ENCODE measurements around the gene PREB. TPM values are rescaled to one million over a fixed set of nuclear protein-coding genes. Genes with fewer than 3 reads are reported as not detected.

PREB gene
- total RNA-seq, 1 experiment from 2014 or later = 79.3 TPM

- DNase-seq (ENCODE audit: low read depth) = peak; percentile 58
Measured at GRCh38 chr2:27095745-27096651, 38.4 kb downstream of the PREB start.

GRCh38 chr2:27095427-27095744, 39.0 kb downstream of the PREB start:
- DNase-seq (ENCODE audit: low read depth) = no peak

- DNase-seq (ENCODE audit: low read depth) = no peak
Measured at GRCh38 chr2:27094353-27094984, 40.0 kb downstream of the PREB start.

GRCh38 chr2:27093430-27094352, 40.7 kb downstream of the PREB start:
- DNase-seq (ENCODE audit: low read depth) = no peak

- no peak for DNase-seq (ENCODE audit: low read depth)
Measured at GRCh38 chr2:27092696-27093429, 41.6 kb downstream of the PREB start.

DNA sequence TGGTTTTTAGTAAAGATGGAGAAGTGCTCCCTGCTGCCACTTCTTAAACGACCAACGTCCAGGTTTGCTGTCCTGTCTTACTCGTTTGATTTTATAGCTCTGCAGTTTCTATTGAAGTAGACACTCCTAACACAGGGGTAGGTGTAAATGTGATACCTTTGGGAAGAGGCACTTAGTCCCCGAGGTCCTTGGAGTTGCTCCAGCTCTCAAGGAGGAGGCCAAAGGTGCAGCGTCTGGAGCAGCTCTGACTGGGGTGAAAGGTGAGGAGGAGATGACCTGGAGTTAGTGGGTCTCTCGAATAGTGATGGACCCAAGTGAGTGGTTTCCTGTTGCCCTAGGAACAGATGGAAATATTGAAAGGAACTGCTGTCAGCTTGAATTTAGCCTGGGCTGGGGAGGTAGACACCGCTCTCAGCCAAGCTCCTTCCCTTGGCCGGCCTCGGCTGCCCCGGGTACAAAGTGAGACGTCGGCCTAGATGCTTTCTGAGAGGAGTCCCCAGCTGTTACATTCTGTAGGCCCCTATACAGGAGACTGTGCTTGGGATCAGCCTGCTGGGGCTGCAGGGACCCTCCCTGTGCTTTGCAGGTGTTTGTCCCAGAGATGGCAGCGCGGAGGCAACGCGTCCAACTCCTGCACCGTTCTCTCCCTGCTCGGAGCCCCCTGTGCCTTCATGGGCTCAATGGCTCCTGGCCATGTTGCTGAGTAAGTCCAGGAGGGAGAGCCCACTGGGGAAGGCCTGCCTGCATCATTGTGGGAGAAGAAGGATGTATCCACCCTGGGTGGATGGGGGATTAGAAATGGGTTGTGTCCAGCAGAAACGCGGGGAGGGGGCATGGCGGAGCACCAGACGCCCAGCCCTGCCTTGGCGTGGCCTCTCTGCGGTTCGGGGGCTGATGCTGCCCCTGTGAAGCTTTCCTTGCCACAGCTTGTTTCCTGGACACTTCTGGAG, 42.4 kb downstream of the PREB start:
- no peak for DNase-seq (ENCODE audit: low read depth)

- no peak for DNase-seq (ENCODE audit: low read depth)
Measured at GRCh38 chr2:27089111-27089954, 45.1 kb downstream of the PREB start.

GRCh38 chr2:27088634-27089033, 45.8 kb downstream of the PREB start:
- DNase-seq (ENCODE audit: low read depth) = no peak

GRCh38 chr2:27087823-27088410, 46.5 kb downstream of the PREB start:
- DNase-seq (ENCODE audit: low read depth) = no peak

- DNase-seq (ENCODE audit: low read depth) = no peak
Measured at GRCh38 chr2:27086724-27087593, 47.5 kb downstream of the PREB start, which contains the start of gene KHK. TSS of gene KHK (plus strand) at chr2:27086772. CDS start at chr2:27087260, 488 bp downstream.

GRCh38 chr2:27086090-27086723, 48.2 kb downstream of the PREB start:
- peak; percentile 98 for DNase-seq (ENCODE audit: low read depth)

DNA sequence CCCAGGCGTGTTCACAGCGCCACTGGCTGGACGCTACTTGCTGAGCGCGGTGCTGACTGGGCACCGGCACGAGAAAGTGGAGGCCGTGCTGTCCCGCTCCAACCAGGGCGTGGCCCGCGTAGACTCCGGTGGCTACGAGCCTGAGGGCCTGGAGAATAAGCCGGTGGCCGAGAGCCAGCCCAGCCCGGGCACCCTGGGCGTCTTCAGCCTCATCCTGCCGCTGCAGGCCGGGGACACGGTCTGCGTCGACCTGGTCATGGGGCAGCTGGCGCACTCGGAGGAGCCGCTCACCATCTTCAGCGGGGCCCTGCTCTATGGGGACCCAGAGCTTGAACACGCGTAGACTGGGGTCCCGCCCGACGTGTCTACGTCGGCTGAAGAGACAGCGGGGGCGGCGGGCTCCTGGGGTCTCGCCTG, 48.8 kb downstream of the PREB start:
- peak; percentile 80 for DNase-seq (ENCODE audit: low read depth)

GRCh38 chr2:27085062-27085672, 49.3 kb downstream of the PREB start:
- DNase-seq (ENCODE audit: low read depth) = no peak

DNA sequence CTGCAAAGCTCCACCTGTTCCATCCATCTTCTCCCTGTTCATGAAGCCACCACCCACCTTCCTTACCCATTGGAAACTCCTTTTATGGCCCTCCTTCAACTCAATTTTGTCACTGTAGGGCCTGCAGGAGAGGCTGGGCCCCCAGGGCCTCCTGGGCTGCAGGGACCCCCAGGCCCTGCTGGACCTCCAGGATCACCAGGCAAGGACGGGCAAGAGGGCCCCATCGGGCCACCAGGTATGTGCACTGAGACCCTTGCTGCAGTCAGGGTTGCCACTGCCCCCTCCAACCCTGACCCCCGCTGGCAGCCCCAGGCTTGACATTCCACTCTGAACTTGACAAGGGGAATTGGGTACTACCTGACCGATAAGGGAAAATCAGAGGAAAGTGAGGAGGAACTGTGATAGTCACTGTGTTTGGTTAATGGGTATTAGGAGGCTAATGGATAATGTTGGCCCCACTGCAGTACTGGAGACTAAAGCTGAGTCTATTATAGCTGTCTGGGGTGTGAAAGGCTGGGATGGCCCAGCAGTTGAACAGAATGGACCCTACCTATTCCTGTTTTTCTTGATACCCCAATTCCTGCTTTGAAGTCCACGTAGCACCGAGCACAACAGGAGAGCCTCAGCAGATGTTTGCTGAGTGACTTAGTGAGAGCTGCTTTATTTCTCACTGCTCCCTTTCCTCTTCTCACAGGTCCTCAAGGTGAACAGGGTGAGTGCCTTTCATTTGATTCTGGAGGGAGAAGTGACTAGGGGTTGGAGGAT, 50.0 kb downstream of the PREB start:
- DNase-seq (ENCODE audit: low read depth) = no peak

DNA sequence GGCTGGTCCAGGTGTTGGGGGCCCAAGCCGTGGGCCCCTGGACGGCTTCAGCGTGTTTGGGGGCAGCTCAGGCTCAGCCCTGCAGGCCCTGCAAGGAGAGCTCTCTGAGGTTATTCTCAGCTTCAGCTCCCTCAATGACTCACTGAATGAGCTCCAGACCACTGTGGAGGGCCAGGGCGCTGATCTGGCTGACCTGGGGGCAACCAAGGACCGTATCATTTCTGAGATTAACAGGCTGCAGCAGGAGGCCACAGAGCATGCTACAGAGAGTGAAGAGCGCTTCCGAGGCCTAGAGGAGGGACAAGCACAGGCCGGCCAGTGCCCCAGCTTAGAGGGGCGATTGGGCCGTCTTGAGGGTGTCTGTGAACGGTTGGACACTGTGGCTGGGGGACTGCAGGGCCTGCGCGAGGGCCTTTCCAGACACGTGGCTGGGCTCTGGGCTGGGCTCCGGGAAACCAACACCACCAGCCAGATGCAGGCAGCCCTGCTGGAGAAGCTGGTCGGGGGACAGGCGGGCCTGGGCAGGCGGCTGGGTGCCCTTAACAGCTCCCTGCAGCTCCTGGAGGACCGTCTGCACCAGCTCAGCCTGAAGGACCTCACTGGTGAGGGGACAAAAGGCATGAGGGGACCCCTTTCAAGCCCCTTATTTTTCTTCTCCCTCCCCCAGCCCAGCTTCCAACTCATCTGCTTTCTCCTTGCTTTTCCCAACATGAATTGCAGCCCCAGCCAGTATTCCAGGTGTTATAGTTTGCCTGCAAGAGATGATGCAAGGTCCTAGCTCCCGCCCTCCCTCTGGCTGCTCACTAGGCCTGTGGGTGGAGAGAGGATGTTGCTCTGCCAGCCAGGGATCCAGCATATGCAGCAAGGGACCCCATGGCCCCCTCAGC, 50.8 kb downstream of the PREB start:
- DNase-seq (ENCODE audit: low read depth) = no peak

Measured in Daoy (cell line).